Prostate gland (tissue), 2 donors: ENCODE results near the gene HOXA4. TPM values are rescaled to one million over a fixed set of nuclear protein-coding genes. Genes with fewer than 3 reads are reported as not detected.

Experiments
- DNase-seq: peaks from one replicate; pipeline ENCODE4 v3.0.0-alpha.2; 2019; ENCODE audit warnings: low spot score
- H3K27ac ChIP-seq, 2 donors: fragments of 200-600 bp; sonication (generic); 2 replicates each; pipeline ENCODE4 v1.5.1; 2017 to 2019
- H3K27me3 ChIP-seq: fragments of 200-600 bp; sonication (generic); replicated peaks from 2 replicates; pipeline ENCODE4 v1.5.1; 2019; ENCODE audit not compliant: insufficient read depth
- H3K36me3 ChIP-seq, 2 donors: fragments of 200-600 bp; sonication (generic); 1 replicate in 1 of 2; 2 replicates in 1 of 2; pipeline versions ENCODE4 v1.5.1 to v1.8.1; 2017 to 2019
- H3K4me1 ChIP-seq: fragments of 200-600 bp; sonication (generic); replicated peaks from 2 replicates; pipeline ENCODE4 v1.5.1; 2019
- H3K4me3 ChIP-seq, 2 donors: fragments of 200-600 bp; sonication (generic); 2 replicates each; pipeline ENCODE4 v1.5.1; 2017 to 2019
- H3K9me3 ChIP-seq: fragments of 200-600 bp; sonication (generic); 2 replicates; pipeline ENCODE4 v1.5.1; 2017
- CTCF ChIP-seq, 4 experiments: fragments of 200-600 bp in 2 of 4; fragments of 450-650 bp in 2 of 4; sonication (generic) in 2 of 4; IDR thresholded peaks; 1 replicate in 3 of 4; 2 replicates in 1 of 4; pipeline ENCODE4 v1.5.1; 2016 to 2019; ENCODE audit warnings: antibody characterized with exemption in 4 of 4, mild to moderate bottlenecking in 2 of 4, moderate library complexity in 2 of 4
- POLR2A ChIP-seq: fragments of 450-650 bp; IDR thresholded peaks from one replicate; pipeline ENCODE4 v1.6.1; 2016; ENCODE audit warnings: antibody characterized with exemption, mild to moderate bottlenecking
- POLR2AphosphoS5 ChIP-seq: sonication (generic); formaldehyde crosslinking; IDR thresholded peaks from one replicate; pipeline ENCODE4 v1.6.1; 2017; ENCODE audit warnings: antibody characterized with exemption
- WGBS: methylation state at CpG from one replicate; pipeline ENCODE4 v1.1.5; 2018; 5-methylcytosine and 5-hydroxymethylcytosine counted together
- intact Hi-C: fragments of 100-400 bp; cut with DNase I; formaldehyde crosslinking; loops from one replicate; pipeline ENCODE4 v1.14.2; 2022
- total RNA-seq, 2 donors: library from RNA; depleted of rRNA; stranded (reverse); fragments of >200 nt; gene quantifications; one replicate each; pipeline ENCODE4 v1.1.0, GENCODE V29; 2016

The HOXA4 gene
- total RNA-seq, 2 donors from 2014 or later = 1.4 to 1.8 TPM

- no peak for DNase-seq
- no peak overlapping the region for H3K27ac ChIP-seq
- no peaks in the 10 kb centered on the region for H3K4me1 ChIP-seq
- no peak overlapping the region for H3K4me3 ChIP-seq
- H3K36me3 ChIP-seq = no peaks in the 10 kb centered on the region
- H3K27me3 ChIP-seq = no peaks in the 10 kb centered on the region
- WGBS = 81% methylated on average over 3 of the region's 3 CpGs
- intact Hi-C loops = no loop called here
- TF ChIP-seq POLR2AphosphoS5 (no peak), CTCF (IDR thresholded peaks at IDR 0.05) (no peak), POLR2A (no peak)
- no peaks in the 10 kb centered on the region for H3K9me3 ChIP-seq
Measured at GRCh38 chr7:27118580-27118979, 12.0 kb downstream of the HOXA4 start.

- intact Hi-C loops = no loop called here
- DNase-seq = no peak
- 86% methylated on average over 19 of the region's 19 CpGs for WGBS
- H3K9me3 ChIP-seq = no peaks in the 10 kb centered on the region
- no peak overlapping the region for H3K4me3 ChIP-seq
- H3K27me3 ChIP-seq = no peaks in the 10 kb centered on the region
- TF ChIP-seq CTCF (IDR thresholded peaks at IDR 0.05) = no peak
- TF ChIP-seq POLR2AphosphoS5 = no peak
- TF ChIP-seq POLR2A = no peak
- no peaks in the 10 kb centered on the region for H3K4me1 ChIP-seq
- H3K36me3 ChIP-seq = no peaks in the 10 kb centered on the region
- no peak overlapping the region for H3K27ac ChIP-seq
Measured at GRCh38 chr7:27117887-27118491, 12.6 kb downstream of the HOXA4 start.

GRCh38 chr7:27116962-27117886 lies 13.3 kb downstream of the HOXA4 start:
- no peak overlapping the region for H3K4me3 ChIP-seq
- no peaks in the 10 kb centered on the region for H3K9me3 ChIP-seq
- no peaks in the 10 kb centered on the region for H3K36me3 ChIP-seq
- no peaks in the 10 kb centered on the region for H3K27me3 ChIP-seq
- WGBS = 83% methylated on average over 12 of the region's 12 CpGs
- no peak overlapping the region for H3K27ac ChIP-seq
- intact Hi-C loops = no loop called here
- DNase-seq = no peak
- TF ChIP-seq POLR2AphosphoS5 = no peak
- no peak for TF ChIP-seq CTCF (IDR thresholded peaks at IDR 0.05)
- TF ChIP-seq POLR2A = no peak
- no peaks in the 10 kb centered on the region for H3K4me1 ChIP-seq

GRCh38 chr7:27116031-27116961 lies 14.3 kb downstream of the HOXA4 start:
- intact Hi-C loops = no loop called here
- Histone ChIP-seq H3K27ac (peak overlapping the region; percentile 64 to 71), H3K36me3 (no peaks in the 10 kb centered on the region), H3K4me3 (peak overlapping the region; percentile 6 to 30), H3K27me3 (no peaks in the 10 kb centered on the region), H3K4me1 (no peaks in the 10 kb centered on the region), H3K9me3 (no peaks in the 10 kb centered on the region)
- DNase-seq = no peak
- 52% methylated on average over 20 of the region's 20 CpGs for WGBS
- no peak for TF ChIP-seq POLR2AphosphoS5
- TF ChIP-seq POLR2A = no peak
- TF ChIP-seq CTCF (IDR thresholded peaks at IDR 0.05) = no peak
